GM18867 (cell line): ENCODE results near the gene SLC7A1.

Experiments
- ATAC-seq: cut with Tn5 transposase; IDR thresholded peaks from one replicate; pipeline ENCODE4 v1.9.1; 2021; ENCODE audit warnings: mild to moderate bottlenecking, moderate library complexity; ENCODE audit not compliant: unreplicated experiment

SLC7A1 gene

DNA sequence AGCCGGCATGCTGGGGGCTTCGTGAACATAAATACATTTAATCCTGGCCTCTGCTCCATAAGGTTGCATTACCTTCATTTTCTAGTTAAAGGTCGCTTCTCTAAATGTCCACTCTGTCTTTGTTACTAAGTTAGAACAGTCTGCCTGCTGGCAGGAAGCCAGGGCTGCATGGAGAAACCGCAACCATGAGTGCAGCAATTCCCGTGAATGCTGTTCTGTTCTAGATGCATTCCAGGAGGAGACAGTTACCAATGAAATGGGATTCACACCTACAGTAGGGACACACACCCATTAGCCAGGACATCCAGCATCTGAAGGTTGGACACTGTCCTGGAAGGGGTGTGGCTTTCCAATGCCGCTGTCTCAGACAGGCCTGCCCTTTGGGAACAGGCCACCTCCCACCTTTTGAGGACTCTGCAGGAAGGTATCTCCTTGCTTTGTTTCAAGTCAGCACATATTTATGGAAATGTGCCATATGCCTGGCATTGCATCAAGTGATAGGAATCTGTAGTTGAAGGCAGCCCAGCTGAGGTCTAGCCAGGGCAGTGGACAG lies 129.7 kb downstream of the SLC7A1 start:
- ATAC-seq, result no peak

GRCh38 chr13:29464105-29464679 lies 131.3 kb downstream of the SLC7A1 start:
- no peak for ATAC-seq

- ATAC-seq, result no peak
Measured at GRCh38 chr13:29459813-29460355, 135.6 kb downstream of the SLC7A1 start.
